SK-N-SH (cell line): ENCODE data around the gene TMTC2. TPM values are rescaled to one million over a fixed set of nuclear protein-coding genes. Genes with fewer than 3 reads are reported as not detected.

ENCODE experiments used
- CTCF ChIA-PET: fragments of 300-600, 350-600 bp; formaldehyde crosslinking; extraction: SDS; loops from one replicate; lab custom pipeline; 2021; lab: Yijun Ruan, JAX
- POLR2A ChIA-PET: fragments of 350-600 bp; sonication (Branson Sonifier 250); formaldehyde crosslinking; extraction: SDS; loops from one replicate; lab custom pipeline; 2020; ENCODE audit warnings: antibody characterized with exemption, inconsistent platforms; lab: Yijun Ruan, JAX
- DNase-seq: peaks from one replicate; pipeline ENCODE4 v3.0.0; 2012
- H2AFZ ChIP-seq: fragments of 200-600 bp; sonication (generic); 2 replicates; pipeline ENCODE4 v1.8.1; 2016; ENCODE audit warnings: antibody characterized with exemption, mild to moderate bottlenecking, low read depth
- H3F3A ChIP-seq: fragments of 200-600 bp; sonication (generic); replicated peaks from 2 replicates; pipeline ENCODE3; 2016; ENCODE audit warnings: antibody characterized with exemption, mild to moderate bottlenecking; ENCODE audit not compliant: insufficient read depth
- H3K27ac ChIP-seq, 2 experiments: fragments of 200-500 bp in 1 of 2; fragments of 200-600 bp in 1 of 2; sonication (Bioruptor generic) in 1 of 2; sonication (generic), shearing (Covaris generic) in 1 of 2; 2 replicates each; pipeline versions ENCODE4 v1.5.1 to v1.6.1; 2014 to 2016; ENCODE audit warnings: low read depth in 2 of 2, inconsistent platforms in 1 of 2, low read length in 1 of 2, mild to moderate bottlenecking in 1 of 2, mixed read lengths in 1 of 2
- H3K27me3 ChIP-seq: fragments of 200-600 bp; sonication (generic), shearing (Covaris generic); 2 replicates; pipeline ENCODE4 v1.6.1; 2016; ENCODE audit warnings: mixed run types; ENCODE audit not compliant: insufficient read depth
- H3K36me3 ChIP-seq, 2 experiments: fragments of 200-500 bp in 1 of 2; fragments of 200-600 bp in 1 of 2; sonication (Bioruptor generic) in 1 of 2; sonication (generic) in 1 of 2; replicated peaks in 1 of 2; 2 replicates each; pipeline versions ENCODE3 to v1.5.1; 2014 to 2016; ENCODE audit warnings: low read length in 1 of 2, mild to moderate bottlenecking in 1 of 2; ENCODE audit not compliant: insufficient read depth in 2 of 2, control insufficient read depth in 1 of 2
- H3K4me1 ChIP-seq, 2 experiments: fragments of 200-500 bp in 1 of 2; fragments of 200-600 bp in 1 of 2; sonication (Bioruptor generic) in 1 of 2; sonication (generic), shearing (Covaris generic) in 1 of 2; 2 replicates each; pipeline versions ENCODE4 v1.5.1 to v1.6.1; 2014 to 2016; ENCODE audit warnings: low read depth in 1 of 2, low read length in 1 of 2, mixed run types in 1 of 2; ENCODE audit not compliant: insufficient read depth in 2 of 2, control insufficient read depth in 1 of 2
- H3K4me2 ChIP-seq: fragments of 200-600 bp; sonication (generic), shearing (Covaris generic); 2 replicates; pipeline ENCODE4 v1.6.1; 2017; ENCODE audit warnings: mixed run types
- H3K4me3 ChIP-seq, 2 experiments: fragments of 200-500 bp in 1 of 2; fragments of 200-600 bp in 1 of 2; sonication (Bioruptor generic) in 1 of 2; sonication (generic), shearing (Covaris generic) in 1 of 2; 2 replicates each; pipeline versions ENCODE4 v1.5.1 to v1.8.1; 2014 to 2016; ENCODE audit warnings: low read depth in 2 of 2, inconsistent platforms in 1 of 2, low read length in 1 of 2, mild to moderate bottlenecking in 1 of 2, mixed read lengths in 1 of 2, moderate library complexity in 1 of 2
- H3K79me2 ChIP-seq: fragments of 200-600 bp; sonication (generic); 2 replicates; pipeline ENCODE4 v1.8.1; 2017; ENCODE audit warnings: mild to moderate bottlenecking; ENCODE audit not compliant: insufficient read depth
- H3K9ac ChIP-seq: fragments of 200-600 bp; sonication (generic); 2 replicates; pipeline ENCODE4 v1.6.1; 2017; ENCODE audit warnings: mixed run types
- H3K9me2 ChIP-seq: fragments of 200-600 bp; sonication (generic); 2 replicates; pipeline ENCODE4 v1.6.1; 2017; ENCODE audit warnings: mixed run types
- H3K9me3 ChIP-seq: fragments of 200-600 bp; sonication (generic); 2 replicates; pipeline ENCODE4 v1.6.1; 2017; ENCODE audit warnings: mixed run types, mild to moderate bottlenecking, moderate library complexity
- H4K20me1 ChIP-seq: fragments of 200-600 bp; sonication (generic); 2 replicates; pipeline ENCODE4 v1.6.1; 2017; ENCODE audit warnings: mild to moderate bottlenecking, mixed run types; ENCODE audit not compliant: insufficient read depth
- CHD2 ChIP-seq: fragments of 150-350 bp; IDR thresholded peaks from 2 replicates; pipeline ENCODE4 v1.6.1; 2018; ENCODE audit warnings: low read length; ENCODE audit not compliant: partially characterized antibody
- EZH2phosphoT487 ChIP-seq: fragments of 200-600 bp; sonication (generic); IDR thresholded peaks from 2 replicates; pipeline ENCODE4 v1.6.1; 2017; ENCODE audit warnings: low read depth, mixed run types, mild to moderate bottlenecking, antibody characterized with exemption, moderate library complexity, borderline replicate concordance
- FOSL2 ChIP-seq: IDR thresholded peaks from 2 replicates; pipeline ENCODE4 v1.4.0; 2012; ENCODE audit warnings: low read depth, mild to moderate bottlenecking, moderate library complexity, borderline replicate concordance
- GATA2 ChIP-seq: sonication (generic); formaldehyde crosslinking; IDR thresholded peaks from 2 replicates; pipeline ENCODE4 v1.5.0; 2020; ENCODE audit warnings: mild to moderate bottlenecking, missing genetic modification reagents
- MEF2A ChIP-seq: IDR thresholded peaks from 2 replicates; pipeline ENCODE4 v1.4.0; 2012; ENCODE audit warnings: low read depth, borderline replicate concordance
- NRF1 ChIP-seq: IDR thresholded peaks from 2 replicates; pipeline ENCODE4 v1.6.1; 2012; ENCODE audit warnings: low read depth, mild to moderate bottlenecking, low read length
- POLR2AphosphoS5 ChIP-seq: IDR thresholded peaks from 2 replicates; pipeline ENCODE4 v1.6.1; 2012; ENCODE audit warnings: low read depth, low read length
- RFX5 ChIP-seq: IDR thresholded peaks from 2 replicates; pipeline ENCODE4 v1.6.1; 2012; ENCODE audit warnings: mild to moderate bottlenecking, improper control_type of control experiment, low read length
- RXRA ChIP-seq: IDR thresholded peaks from 2 replicates; pipeline ENCODE4 v1.4.0; 2012; ENCODE audit warnings: low read depth, mild to moderate bottlenecking, borderline replicate concordance
- SIN3A ChIP-seq: IDR thresholded peaks from 2 replicates; pipeline ENCODE4 v1.6.1; 2012; ENCODE audit warnings: low read depth, mild to moderate bottlenecking, low read length, moderate library complexity, borderline replicate concordance
- YY1 ChIP-seq: IDR thresholded peaks from 2 replicates; pipeline ENCODE4 v1.4.0; 2012; ENCODE audit warnings: low read depth, mild to moderate bottlenecking
- WGBS: methylation state at CpG from one replicate; pipeline ENCODE4 v1.1.6; 2017; ENCODE audit warnings: low lambda C conversion rate; 5-methylcytosine and 5-hydroxymethylcytosine counted together
- polyA plus RNA-seq, 3 experiments: library from polyadenylated mRNA; depleted of rRNA; stranded (reverse); fragments of >200 nt; gene quantifications; 2 replicates each; pipeline ENCODE4 v1.2.3, GENCODE V29; 2012
- TF ChIP-seq, protein P1 (sequence below): IDR thresholded peaks from 2 replicates; pipeline ENCODE4; 2012
- TF ChIP-seq, protein P2 (sequence below): IDR thresholded peaks from 2 replicates; pipeline ENCODE4 v1.4.0; 2012; ENCODE audit warnings: low read depth, borderline replicate concordance
- TF ChIP-seq, protein P3 (sequence below): fragments of 150-350 bp; IDR thresholded peaks from 2 replicates; pipeline ENCODE4 v1.6.1; 2016; ENCODE audit warnings: mild to moderate bottlenecking, low read depth, low read length
- TF ChIP-seq, protein P4 (sequence below): IDR thresholded peaks from 2 replicates; pipeline ENCODE4 v1.4.0; 2012; ENCODE audit warnings: low read depth, borderline replicate concordance
- TF ChIP-seq, protein P5 (sequence below): IDR thresholded peaks from 2 replicates; pipeline ENCODE4 v1.4.0; 2012; ENCODE audit warnings: low read depth
- TF ChIP-seq, protein P6 (sequence below): IDR thresholded peaks from 2 replicates; pipeline ENCODE4 v1.6.1; 2012; ENCODE audit warnings: mild to moderate bottlenecking, low read depth, low read length, moderate library complexity

Gene TMTC2
- polyA plus RNA-seq, 1 of the 3 experiments (the other 2 are of a cell fraction), result 4.1 TPM

DNA sequence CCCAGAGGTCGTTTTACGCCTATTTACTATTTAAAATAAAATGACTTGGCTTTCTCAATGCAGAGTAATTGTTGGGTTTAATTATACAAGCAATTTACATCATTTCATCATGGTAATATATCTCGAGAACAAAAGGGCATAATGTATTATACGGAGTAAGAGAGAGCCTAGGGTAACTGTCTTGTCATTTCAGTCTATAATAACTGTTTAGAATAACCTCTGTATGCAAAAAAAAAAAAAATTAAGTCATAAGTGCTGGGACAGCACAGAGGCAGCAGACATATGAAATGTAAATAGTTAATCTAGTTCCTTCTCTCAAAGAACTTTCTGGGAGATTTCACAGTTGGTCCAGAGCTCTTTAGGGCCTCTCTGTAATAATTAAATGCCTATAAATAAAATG, 284.9 kb downstream of the TMTC2 start:
- H3K4me3 ChIP-seq, result no peak overlapping the region
- TF ChIP-seq CHD2, result no peak
- TF ChIP-seq, protein P1, sequence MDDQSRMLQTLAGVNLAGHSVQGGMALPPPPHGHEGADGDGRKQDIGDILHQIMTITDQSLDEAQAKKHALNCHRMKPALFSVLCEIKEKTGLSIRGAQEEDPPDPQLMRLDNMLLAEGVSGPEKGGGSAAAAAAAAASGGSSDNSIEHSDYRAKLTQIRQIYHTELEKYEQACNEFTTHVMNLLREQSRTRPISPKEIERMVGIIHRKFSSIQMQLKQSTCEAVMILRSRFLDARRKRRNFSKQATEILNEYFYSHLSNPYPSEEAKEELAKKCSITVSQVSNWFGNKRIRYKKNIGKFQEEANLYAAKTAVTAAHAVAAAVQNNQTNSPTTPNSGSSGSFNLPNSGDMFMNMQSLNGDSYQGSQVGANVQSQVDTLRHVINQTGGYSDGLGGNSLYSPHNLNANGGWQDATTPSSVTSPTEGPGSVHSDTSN, result no peak
- TF ChIP-seq RFX5, result no peak
- TF ChIP-seq GATA2, result no peak
- TF ChIP-seq, protein P2, sequence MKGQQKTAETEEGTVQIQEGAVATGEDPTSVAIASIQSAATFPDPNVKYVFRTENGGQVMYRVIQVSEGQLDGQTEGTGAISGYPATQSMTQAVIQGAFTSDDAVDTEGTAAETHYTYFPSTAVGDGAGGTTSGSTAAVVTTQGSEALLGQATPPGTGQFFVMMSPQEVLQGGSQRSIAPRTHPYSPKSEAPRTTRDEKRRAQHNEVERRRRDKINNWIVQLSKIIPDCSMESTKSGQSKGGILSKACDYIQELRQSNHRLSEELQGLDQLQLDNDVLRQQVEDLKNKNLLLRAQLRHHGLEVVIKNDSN, result no peak
- no peak for TF ChIP-seq EZH2phosphoT487
- TF ChIP-seq RXRA, result no peak
- TF ChIP-seq FOSL2, result no peak
- TF ChIP-seq, protein P3, sequence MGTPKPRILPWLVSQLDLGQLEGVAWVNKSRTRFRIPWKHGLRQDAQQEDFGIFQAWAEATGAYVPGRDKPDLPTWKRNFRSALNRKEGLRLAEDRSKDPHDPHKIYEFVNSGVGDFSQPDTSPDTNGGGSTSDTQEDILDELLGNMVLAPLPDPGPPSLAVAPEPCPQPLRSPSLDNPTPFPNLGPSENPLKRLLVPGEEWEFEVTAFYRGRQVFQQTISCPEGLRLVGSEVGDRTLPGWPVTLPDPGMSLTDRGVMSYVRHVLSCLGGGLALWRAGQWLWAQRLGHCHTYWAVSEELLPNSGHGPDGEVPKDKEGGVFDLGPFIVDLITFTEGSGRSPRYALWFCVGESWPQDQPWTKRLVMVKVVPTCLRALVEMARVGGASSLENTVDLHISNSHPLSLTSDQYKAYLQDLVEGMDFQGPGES, result no peak
- TF ChIP-seq, all 33 proteins: peak for 0
- Histone ChIP-seq H3K9ac (no peak overlapping the region), H3K27me3 (no peaks in the 10 kb centered on the region), H3K4me2 (no peak overlapping the region), H4K20me1 (no peaks in the 10 kb centered on the region), H2AFZ (no peak overlapping the region), H3K4me1 (peaks cover 0 to 3% of the 10 kb centered on the region in 2 experiments; a peak in 2 of 4 replicates), H3K27ac (no peak overlapping the region), H3K9me2 (no peaks in the 10 kb centered on the region), H3K36me3 (peaks cover 0 to 10% of the 10 kb centered on the region in 2 experiments), H3K9me3 (no peaks in the 10 kb centered on the region), H3K79me2 (no peaks in the 10 kb centered on the region), H3F3A (no peaks in the 10 kb centered on the region)
- no peak for DNase-seq
- WGBS, result 89% methylated on average over 4 of the region's 4 CpGs
- ChIA-PET CTCF (interaction anchor here (2.7 kb wide), 1 partner anchor 286 kb away, joined by 9 read pairs; no protein-coding TSS in a partner anchor), POLR2A (no interaction called here)

DNA sequence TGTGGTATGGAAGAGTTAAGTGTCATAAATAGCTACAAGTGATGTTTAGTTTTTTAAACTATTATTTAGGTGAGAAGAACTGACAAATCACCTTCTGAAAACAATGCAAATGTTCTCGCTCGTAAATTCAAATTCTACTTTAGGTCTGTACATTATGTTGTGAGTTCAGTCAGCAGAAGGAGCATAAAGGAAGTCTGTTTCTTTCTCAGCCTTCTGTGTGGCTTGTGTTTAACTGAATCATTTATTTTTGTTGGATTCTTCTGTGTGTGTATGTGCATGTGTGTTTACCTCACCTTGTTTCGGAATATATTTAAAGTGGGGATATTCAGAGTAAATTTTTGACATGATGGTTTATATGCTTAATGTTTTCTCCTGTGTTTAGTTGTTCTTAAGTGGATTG, 285.9 kb downstream of the TMTC2 start:
- Histone ChIP-seq H3K4me1 (peaks cover 0 to 3% of the 10 kb centered on the region in 2 experiments; a peak in 2 of 4 replicates), H3K4me2 (no peak overlapping the region), H3K79me2 (no peaks in the 10 kb centered on the region), H3K9me3 (no peaks in the 10 kb centered on the region), H3K36me3 (peaks cover 0 to 5% of the 10 kb centered on the region in 2 experiments), H4K20me1 (no peaks in the 10 kb centered on the region), H3K27me3 (no peaks in the 10 kb centered on the region), H3K4me3 (no peak overlapping the region), H3F3A (no peaks in the 10 kb centered on the region), H2AFZ (no peak overlapping the region), H3K27ac (no peak overlapping the region), H3K9ac (no peak overlapping the region), H3K9me2 (no peaks in the 10 kb centered on the region)
- ChIA-PET CTCF (interaction anchor here (1.1 to 1.3 kb wide), 2 partner anchors 12 to 285 kb away, joined by 3 read pairs; no protein-coding TSS in a partner anchor), POLR2A (no interaction called here)
- DNase-seq, result no peak
- WGBS, result 95% methylated on average over 3 of the region's 3 CpGs
- TF ChIP-seq YY1, result no peak
- TF ChIP-seq POLR2AphosphoS5, result no peak
- TF ChIP-seq, protein P2, result no peak
- TF ChIP-seq NRF1, result no peak
- TF ChIP-seq, protein P4, sequence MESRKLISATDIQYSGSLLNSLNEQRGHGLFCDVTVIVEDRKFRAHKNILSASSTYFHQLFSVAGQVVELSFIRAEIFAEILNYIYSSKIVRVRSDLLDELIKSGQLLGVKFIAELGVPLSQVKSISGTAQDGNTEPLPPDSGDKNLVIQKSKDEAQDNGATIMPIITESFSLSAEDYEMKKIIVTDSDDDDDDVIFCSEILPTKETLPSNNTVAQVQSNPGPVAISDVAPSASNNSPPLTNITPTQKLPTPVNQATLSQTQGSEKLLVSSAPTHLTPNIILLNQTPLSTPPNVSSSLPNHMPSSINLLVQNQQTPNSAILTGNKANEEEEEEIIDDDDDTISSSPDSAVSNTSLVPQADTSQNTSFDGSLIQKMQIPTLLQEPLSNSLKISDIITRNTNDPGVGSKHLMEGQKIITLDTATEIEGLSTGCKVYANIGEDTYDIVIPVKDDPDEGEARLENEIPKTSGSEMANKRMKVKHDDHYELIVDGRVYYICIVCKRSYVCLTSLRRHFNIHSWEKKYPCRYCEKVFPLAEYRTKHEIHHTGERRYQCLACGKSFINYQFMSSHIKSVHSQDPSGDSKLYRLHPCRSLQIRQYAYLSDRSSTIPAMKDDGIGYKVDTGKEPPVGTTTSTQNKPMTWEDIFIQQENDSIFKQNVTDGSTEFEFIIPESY, result no peak
- TF ChIP-seq SIN3A, result no peak
- TF ChIP-seq, protein P5, sequence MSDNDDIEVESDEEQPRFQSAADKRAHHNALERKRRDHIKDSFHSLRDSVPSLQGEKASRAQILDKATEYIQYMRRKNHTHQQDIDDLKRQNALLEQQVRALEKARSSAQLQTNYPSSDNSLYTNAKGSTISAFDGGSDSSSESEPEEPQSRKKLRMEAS, result no peak
- TF ChIP-seq, protein P6, sequence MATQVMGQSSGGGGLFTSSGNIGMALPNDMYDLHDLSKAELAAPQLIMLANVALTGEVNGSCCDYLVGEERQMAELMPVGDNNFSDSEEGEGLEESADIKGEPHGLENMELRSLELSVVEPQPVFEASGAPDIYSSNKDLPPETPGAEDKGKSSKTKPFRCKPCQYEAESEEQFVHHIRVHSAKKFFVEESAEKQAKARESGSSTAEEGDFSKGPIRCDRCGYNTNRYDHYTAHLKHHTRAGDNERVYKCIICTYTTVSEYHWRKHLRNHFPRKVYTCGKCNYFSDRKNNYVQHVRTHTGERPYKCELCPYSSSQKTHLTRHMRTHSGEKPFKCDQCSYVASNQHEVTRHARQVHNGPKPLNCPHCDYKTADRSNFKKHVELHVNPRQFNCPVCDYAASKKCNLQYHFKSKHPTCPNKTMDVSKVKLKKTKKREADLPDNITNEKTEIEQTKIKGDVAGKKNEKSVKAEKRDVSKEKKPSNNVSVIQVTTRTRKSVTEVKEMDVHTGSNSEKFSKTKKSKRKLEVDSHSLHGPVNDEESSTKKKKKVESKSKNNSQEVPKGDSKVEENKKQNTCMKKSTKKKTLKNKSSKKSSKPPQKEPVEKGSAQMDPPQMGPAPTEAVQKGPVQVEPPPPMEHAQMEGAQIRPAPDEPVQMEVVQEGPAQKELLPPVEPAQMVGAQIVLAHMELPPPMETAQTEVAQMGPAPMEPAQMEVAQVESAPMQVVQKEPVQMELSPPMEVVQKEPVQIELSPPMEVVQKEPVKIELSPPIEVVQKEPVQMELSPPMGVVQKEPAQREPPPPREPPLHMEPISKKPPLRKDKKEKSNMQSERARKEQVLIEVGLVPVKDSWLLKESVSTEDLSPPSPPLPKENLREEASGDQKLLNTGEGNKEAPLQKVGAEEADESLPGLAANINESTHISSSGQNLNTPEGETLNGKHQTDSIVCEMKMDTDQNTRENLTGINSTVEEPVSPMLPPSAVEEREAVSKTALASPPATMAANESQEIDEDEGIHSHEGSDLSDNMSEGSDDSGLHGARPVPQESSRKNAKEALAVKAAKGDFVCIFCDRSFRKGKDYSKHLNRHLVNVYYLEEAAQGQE, result no peak
- TF ChIP-seq MEF2A, result no peak
- TF ChIP-seq RXRA, result no peak
